Measurements from ENCODE around the gene STAT6.
"Not testable (repeated sequence)": the region's sequence is repeated elsewhere in the genome, so short reads cannot be mapped to it uniquely, and the experiment has no call there.

STAT6 gene

GRCh38 chr12:57058454-57058853, 52.7 kb downstream of the STAT6 start:
- TF ChIP-seq CTCF (IDR thresholded peaks at IDR 0.05; ENCODE audit: insufficient read depth, low read length, poor library complexity, severe bottlenecking) = no peak
- no peak for TF ChIP-seq EZH2phosphoT487 (conservative IDR thresholded peaks at IDR 0.05; ENCODE audit: low read length)
- H3K36me3 ChIP-seq (ENCODE audit: low read length) = peaks cover 61% of the 10 kb centered on the region

DNA sequence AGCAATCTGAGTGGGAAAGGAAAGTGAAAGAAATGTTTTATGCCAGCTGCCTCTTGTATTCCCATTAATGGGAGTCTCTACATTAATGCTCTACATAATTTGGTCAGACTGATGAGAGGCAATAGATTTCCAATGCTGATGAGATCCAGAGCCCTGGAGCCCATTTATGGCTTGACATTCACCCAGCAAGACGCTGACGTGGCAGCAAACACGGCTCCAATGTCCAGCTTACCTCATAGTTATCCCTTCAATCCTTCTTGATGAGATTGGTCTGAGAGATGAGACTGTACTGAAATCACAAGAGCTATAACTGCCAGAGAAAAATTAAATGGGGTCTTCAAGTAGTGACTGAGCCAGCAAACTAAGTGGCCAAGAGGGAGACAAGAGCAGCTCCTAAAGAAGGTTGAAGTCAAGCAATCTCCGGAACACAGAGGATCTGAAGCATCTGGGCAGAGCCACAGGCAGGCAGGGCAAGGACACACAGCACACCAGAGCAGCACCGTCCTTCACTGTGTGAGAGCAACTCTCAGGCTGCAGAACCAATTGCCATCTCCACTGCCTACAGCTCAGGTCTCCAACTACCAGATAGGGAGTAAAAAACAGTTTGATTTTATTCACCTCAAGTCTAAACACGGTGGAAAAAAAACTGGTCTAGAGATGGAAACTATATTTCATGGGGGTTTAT, 54.0 kb downstream of the STAT6 start:
- H3K9me2 ChIP-seq (replicated peaks; ENCODE audit: insufficient read depth, low read length) = no peaks in the 10 kb centered on the region
- H4K20me1 ChIP-seq (ENCODE audit: low read depth, low read length) = no peaks in the 10 kb centered on the region
- no peak overlapping the region for H3K9ac ChIP-seq (ENCODE audit: low read length)
- no peak overlapping the region for H3K4me2 ChIP-seq (ENCODE audit: low read depth, low read length, poor library complexity, severe bottlenecking)
- TF ChIP-seq EZH2phosphoT487 (conservative IDR thresholded peaks at IDR 0.05; ENCODE audit: low read length) = no peak
- no peak for TF ChIP-seq CTCF (IDR thresholded peaks at IDR 0.05; ENCODE audit: insufficient read depth, low read length, poor library complexity, severe bottlenecking)
- H2AFZ ChIP-seq (ENCODE audit: low read depth, low read length, severe bottlenecking) = no peak overlapping the region
- H3F3A ChIP-seq (ENCODE audit: insufficient read depth) = 0 out of 2 replicates have a peak, but pooled peaks cover 3% of the 10 kb centered on the region
- peaks cover 54% of the 10 kb centered on the region for H3K36me3 ChIP-seq (ENCODE audit: low read length)
- no peaks in the 10 kb centered on the region for H3K27me3 ChIP-seq (ENCODE audit: low read length)
- H3K27ac ChIP-seq (ENCODE audit: low read depth, low read length) = no peak overlapping the region
- no peaks in the 10 kb centered on the region for H3K79me2 ChIP-seq (ENCODE audit: insufficient read depth, low read length)
- H3K4me3 ChIP-seq (ENCODE audit: insufficient read depth, low read length, poor library complexity, severe bottlenecking) = no peak overlapping the region
- H3K9me3 ChIP-seq (ENCODE audit: insufficient read depth, low read length) = no peaks in the 10 kb centered on the region

More at GRCh38 chr12:57058454-57058853, 52.7 kb downstream of the STAT6 start:
- Histone ChIP-seq H3F3A (ENCODE audit: insufficient read depth) (peaks cover 10% of the 10 kb centered on the region; the same call in 1 of the 2 replicates), H2AFZ (ENCODE audit: low read depth, low read length, severe bottlenecking) (no peak overlapping the region), H3K9me2 (replicated peaks; ENCODE audit: insufficient read depth, low read length) (no peaks in the 10 kb centered on the region), H3K4me2 (ENCODE audit: low read depth, low read length, poor library complexity, severe bottlenecking) (no peak overlapping the region), H3K9me3 (ENCODE audit: insufficient read depth, low read length) (no peaks in the 10 kb centered on the region), H3K79me2 (ENCODE audit: insufficient read depth, low read length) (no peaks in the 10 kb centered on the region), H4K20me1 (ENCODE audit: low read depth, low read length) (no peaks in the 10 kb centered on the region), H3K27ac (ENCODE audit: low read depth, low read length) (no peak overlapping the region), H3K4me3 (ENCODE audit: insufficient read depth, low read length, poor library complexity, severe bottlenecking) (no peak overlapping the region), H3K27me3 (ENCODE audit: low read length) (no peaks in the 10 kb centered on the region), H3K9ac (ENCODE audit: low read length) (no peak overlapping the region)

DNA sequence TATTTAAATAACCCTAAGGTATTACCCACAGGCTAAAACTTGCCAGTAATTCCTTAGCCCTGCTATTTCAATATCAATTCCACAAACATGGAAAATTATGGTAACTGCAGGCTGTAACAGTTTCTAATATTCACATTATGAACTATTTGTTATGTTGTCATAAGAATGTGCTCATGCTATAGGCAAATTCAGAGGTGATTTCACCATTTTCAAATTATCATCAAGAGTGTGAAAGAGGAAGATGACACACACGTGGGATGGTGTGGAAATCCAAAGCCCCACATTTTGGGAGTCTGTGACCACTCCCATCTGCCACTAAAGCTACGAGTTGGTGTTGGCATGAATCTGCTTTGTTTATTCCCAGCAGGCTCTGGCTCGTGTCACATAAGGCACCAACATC, 55.3 kb downstream of the STAT6 start:
- H3K4me2 ChIP-seq (ENCODE audit: low read depth, low read length, poor library complexity, severe bottlenecking) = no peak overlapping the region
- H3K9me2 ChIP-seq (replicated peaks; ENCODE audit: insufficient read depth, low read length) = no peaks in the 10 kb centered on the region
- 0 out of 2 replicates have a peak, but pooled peaks cover 3% of the 10 kb centered on the region for H3F3A ChIP-seq (ENCODE audit: insufficient read depth)
- no peak overlapping the region for H3K4me3 ChIP-seq (ENCODE audit: insufficient read depth, low read length, poor library complexity, severe bottlenecking)
- H2AFZ ChIP-seq (ENCODE audit: low read depth, low read length, severe bottlenecking) = no peak overlapping the region
- H4K20me1 ChIP-seq (ENCODE audit: low read depth, low read length) = no peaks in the 10 kb centered on the region
- H3K9ac ChIP-seq (ENCODE audit: low read length) = no peak overlapping the region
- H3K36me3 ChIP-seq (ENCODE audit: low read length) = peaks cover 52% of the 10 kb centered on the region
- no peak overlapping the region for H3K27ac ChIP-seq (ENCODE audit: low read depth, low read length)
- H3K79me2 ChIP-seq (ENCODE audit: insufficient read depth, low read length) = no peaks in the 10 kb centered on the region
- no peak for TF ChIP-seq EZH2phosphoT487 (conservative IDR thresholded peaks at IDR 0.05; ENCODE audit: low read length)
- TF ChIP-seq CTCF (IDR thresholded peaks at IDR 0.05; ENCODE audit: insufficient read depth, low read length, poor library complexity, severe bottlenecking) = no peak
- H3K27me3 ChIP-seq (ENCODE audit: low read length) = no peaks in the 10 kb centered on the region
- no peaks in the 10 kb centered on the region for H3K9me3 ChIP-seq (ENCODE audit: insufficient read depth, low read length)

GRCh38 chr12:57053901-57054300, 57.3 kb downstream of the STAT6 start:
- H3K27me3 ChIP-seq (ENCODE audit: low read length); H3K4me3 ChIP-seq (ENCODE audit: insufficient read depth, low read length, poor library complexity, severe bottlenecking); H2AFZ ChIP-seq (ENCODE audit: low read depth, low read length, severe bottlenecking); H3K27ac ChIP-seq (ENCODE audit: low read depth, low read length); H4K20me1 ChIP-seq (ENCODE audit: low read depth, low read length); H3K9ac ChIP-seq (ENCODE audit: low read length); H3K79me2 ChIP-seq (ENCODE audit: insufficient read depth, low read length); H3K9me3 ChIP-seq (ENCODE audit: insufficient read depth, low read length); H3K9me2 ChIP-seq (replicated peaks; ENCODE audit: insufficient read depth, low read length); H3F3A ChIP-seq (ENCODE audit: insufficient read depth); H3K4me2 ChIP-seq (ENCODE audit: low read depth, low read length, poor library complexity, severe bottlenecking): not testable (repeated sequence)
- H3K36me3 ChIP-seq (ENCODE audit: low read length) = peaks cover 33% of the 10 kb centered on the region

- not testable (repeated sequence) for H4K20me1 ChIP-seq (ENCODE audit: low read depth, low read length); H2AFZ ChIP-seq (ENCODE audit: low read depth, low read length, severe bottlenecking); H3K4me3 ChIP-seq (ENCODE audit: insufficient read depth, low read length, poor library complexity, severe bottlenecking); H3K9me3 ChIP-seq (ENCODE audit: insufficient read depth, low read length); H3F3A ChIP-seq (ENCODE audit: insufficient read depth); H3K27ac ChIP-seq (ENCODE audit: low read depth, low read length); H3K4me2 ChIP-seq (ENCODE audit: low read depth, low read length, poor library complexity, severe bottlenecking); H3K9me2 ChIP-seq (replicated peaks; ENCODE audit: insufficient read depth, low read length); H3K9ac ChIP-seq (ENCODE audit: low read length); H3K27me3 ChIP-seq (ENCODE audit: low read length); H3K79me2 ChIP-seq (ENCODE audit: insufficient read depth, low read length)
- peaks cover 27% of the 10 kb centered on the region for H3K36me3 ChIP-seq (ENCODE audit: low read length)
Observed at GRCh38 chr12:57053146-57053545, 58.0 kb downstream of the STAT6 start.

Data from SU-DHL-6 (cell line).